HCT116 (cell line): ENCODE data around the gene SSTR5.

Experiments
- CTCF ChIP-seq, 3 experiments: fragments of 200-600 bp in 1 of 3; sonication (generic) in 1 of 3; IDR thresholded peaks in 2 of 3; conservative IDR thresholded peaks in 1 of 3; 2 replicates each; pipeline ENCODE4 v1.5.1; 2012 to 2017; ENCODE audit warnings: low read depth in 2 of 3, low read length in 2 of 3, antibody characterized with exemption in 1 of 3, borderline replicate concordance in 1 of 3, control low read depth in 1 of 3, mild to moderate bottlenecking in 1 of 3, mixed read lengths in 1 of 3, mixed run types in 1 of 3, moderate library complexity in 1 of 3; ENCODE audit not compliant: insufficient read depth in 1 of 3
- EGR1 ChIP-seq: IDR thresholded peaks from 2 replicates; pipeline ENCODE4 v1.6.1; 2012; ENCODE audit warnings: low read depth
- EZH2 ChIP-seq: fragments of 200-600 bp; sonication (generic); IDR thresholded peaks from 2 replicates; pipeline ENCODE4 v1.6.1; 2017; ENCODE audit warnings: antibody characterized with exemption, mixed run types
- EZH2phosphoT487 ChIP-seq: fragments of 200-600 bp; IDR thresholded peaks from 2 replicates; pipeline ENCODE4 v1.6.1; 2018; ENCODE audit warnings: antibody characterized with exemption, borderline replicate concordance
- POLR2AphosphoS5 ChIP-seq: IDR thresholded peaks from 2 replicates; pipeline ENCODE4 v1.6.1; 2011; ENCODE audit warnings: mild to moderate bottlenecking, low read depth, low read length, moderate library complexity
- SIN3A ChIP-seq: IDR thresholded peaks from 2 replicates; pipeline ENCODE4 v1.6.1; 2012; ENCODE audit warnings: low read depth
- ZNF274 ChIP-seq: fragments of 200-500 bp; sonication (Bioruptor generic); IDR thresholded peaks from 2 replicates; pipeline ENCODE4 v1.6.1; 2014; ENCODE audit warnings: mild to moderate bottlenecking, low read depth, low read length, inconsistent platforms

GRCh38 chr16:1121009-1121408, 48.5 kb downstream of the SSTR5 start:
- TF ChIP-seq ZNF274 = no peak
- TF ChIP-seq EGR1 = no peak
- no peak for TF ChIP-seq POLR2AphosphoS5
- no peak for TF ChIP-seq SIN3A
- TF ChIP-seq EZH2 = no peak
- TF ChIP-seq EZH2phosphoT487 = no peak
- TF ChIP-seq CTCF (IDR thresholded peaks at IDR 0.05 in 2 of 3, conservative IDR thresholded peaks at IDR 0.05 in 1 of 3; ENCODE audit: borderline replicate concordance in 1 of 3, insufficient read depth in 1 of 3, low read depth in 2 of 3, low read length in 2 of 3) = no peak
